Measurements from ENCODE around the gene MMS19. TPM values are rescaled to one million over a fixed set of nuclear protein-coding genes. Genes with fewer than 3 reads are reported as not detected.
"Not testable (repeated sequence)": the region's sequence is repeated elsewhere in the genome, so short reads cannot be mapped to it uniquely, and the experiment has no call there.

Gene MMS19
- total RNA-seq, 1 donor from 2014 or later: 38.4 TPM

DNA sequence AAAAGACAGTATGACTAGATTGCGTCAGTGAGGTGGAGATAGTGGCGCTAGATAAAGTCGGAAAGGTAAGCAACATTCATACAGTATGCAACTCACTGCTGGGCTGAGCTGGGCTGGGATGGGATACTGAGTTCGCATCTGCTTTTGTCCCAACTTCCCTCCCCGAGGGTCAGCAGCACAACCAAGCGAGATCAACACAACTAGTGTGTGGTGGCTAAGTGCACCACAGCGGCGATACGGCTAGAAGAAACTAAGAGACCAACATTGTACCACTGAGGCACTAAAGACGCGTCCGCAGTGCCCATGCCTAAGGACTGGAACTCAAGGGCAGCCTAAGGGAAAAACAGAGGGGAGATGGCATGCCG lies 52.9 kb downstream of the MMS19 start:
- no peak for ATAC-seq
- intact Hi-C loops (cut with micrococcal nuclease): no loop called here
- DNase-seq: no peak

DNA sequence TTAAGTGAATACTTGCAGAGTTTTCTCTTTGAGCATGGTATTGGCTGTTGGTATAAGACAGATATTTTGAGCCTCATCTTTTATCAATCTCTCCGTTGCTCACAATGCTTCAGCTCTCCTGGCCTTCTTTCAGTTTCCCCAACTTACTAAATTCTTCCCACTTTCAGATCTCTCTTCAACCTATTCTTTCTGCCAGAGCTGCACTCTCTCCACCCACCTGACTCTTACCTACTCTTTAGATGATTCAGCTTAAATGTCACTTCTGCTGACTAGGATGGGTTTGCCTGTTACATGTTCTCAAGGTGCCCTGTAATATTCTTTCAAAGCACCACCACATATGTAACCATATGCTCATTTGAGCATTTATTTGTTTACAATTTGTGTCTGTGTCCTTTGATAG lies 54.0 kb downstream of the MMS19 start:
- ATAC-seq (no peak), DNase-seq (no peak)
- intact Hi-C loops (cut with micrococcal nuclease): no loop called here

DNA sequence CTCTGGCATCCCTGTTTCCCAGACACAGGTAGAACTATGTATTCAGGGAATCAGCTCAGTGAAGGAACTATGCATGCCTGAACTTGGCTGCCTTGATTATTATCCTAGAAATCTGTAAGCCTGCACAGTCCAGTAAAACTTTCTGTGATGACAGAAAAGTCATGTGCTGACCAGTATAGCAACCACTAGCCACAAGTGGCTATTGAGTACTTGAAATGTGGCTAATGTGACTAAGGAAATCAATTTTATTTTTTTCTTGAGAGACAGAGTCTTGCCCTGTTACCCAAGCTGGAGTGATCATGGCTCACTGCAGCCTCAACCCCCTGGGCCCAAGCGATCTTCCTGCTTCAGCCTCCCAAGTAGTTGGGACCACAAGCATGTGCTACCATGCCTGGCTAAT lies 55.9 kb downstream of the MMS19 start:
- DNase-seq (no peak), ATAC-seq (no peak)
- intact Hi-C loops (cut with micrococcal nuclease): no loop called here

DNA sequence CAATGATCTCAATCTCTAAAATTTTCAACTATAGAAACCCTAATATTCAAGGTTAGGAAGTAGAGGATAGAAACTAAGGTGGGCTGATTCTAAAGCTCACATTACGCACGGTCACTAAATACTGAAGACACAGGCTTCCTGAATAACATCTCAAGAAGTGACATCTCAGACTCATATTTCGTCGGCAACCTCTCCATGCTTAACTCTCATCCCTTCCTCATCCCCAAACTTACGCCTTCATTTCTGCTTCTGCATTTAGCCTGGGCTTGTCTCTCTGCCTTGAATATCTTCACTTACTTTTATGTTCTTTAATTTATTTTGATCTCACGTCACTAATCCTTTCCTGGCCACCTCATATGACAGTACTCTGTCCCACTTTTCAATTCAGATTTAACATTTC lies 63.0 kb downstream of the MMS19 start:
- DNase-seq (no peak), ATAC-seq (no peak)
- intact Hi-C loops (cut with micrococcal nuclease): no loop called here

DNA sequence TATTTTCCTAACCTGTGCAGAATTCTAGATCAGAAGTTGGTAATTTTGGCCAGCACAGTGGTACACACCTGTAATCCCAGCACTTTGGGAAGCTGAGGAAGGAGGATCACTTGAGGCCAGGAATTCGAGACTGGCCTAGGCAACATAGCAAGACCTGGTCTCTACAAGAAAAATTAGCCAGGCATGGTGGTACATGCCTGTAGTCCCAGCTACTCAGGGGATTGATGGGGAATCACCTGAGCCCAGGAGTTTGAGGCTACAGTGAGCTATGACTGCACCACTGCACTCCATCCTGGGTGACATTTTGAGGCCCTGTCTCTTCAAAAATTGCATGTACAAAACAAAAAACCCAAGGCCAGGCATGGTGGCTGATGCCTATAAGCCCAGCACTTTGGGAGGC lies 63.7 kb downstream of the MMS19 start:
- ATAC-seq (no peak), DNase-seq (no peak)
- intact Hi-C loops (cut with micrococcal nuclease): no loop called here

DNA sequence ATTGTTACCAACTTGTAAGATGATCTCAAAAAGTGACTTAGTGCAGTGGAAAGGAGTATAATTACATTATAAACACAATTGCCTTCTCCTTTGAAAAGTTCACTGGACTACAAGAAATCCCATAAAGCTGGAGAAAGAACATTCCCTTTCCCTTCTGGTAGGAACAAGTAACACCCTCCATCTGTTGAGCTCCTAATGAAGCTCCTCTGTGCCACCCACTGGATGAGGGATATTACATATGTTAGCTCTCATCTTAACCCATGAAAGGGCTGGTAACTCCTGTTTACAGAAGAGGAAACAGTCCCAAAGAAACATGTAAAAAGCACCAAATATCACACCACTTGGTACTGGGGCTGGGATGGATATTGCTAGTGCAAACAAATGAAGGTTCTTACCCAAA lies 64.2 kb downstream of the MMS19 start:
- intact Hi-C loops (cut with micrococcal nuclease): no loop called here
- DNase-seq: no peak
- no peak for ATAC-seq

DNA sequence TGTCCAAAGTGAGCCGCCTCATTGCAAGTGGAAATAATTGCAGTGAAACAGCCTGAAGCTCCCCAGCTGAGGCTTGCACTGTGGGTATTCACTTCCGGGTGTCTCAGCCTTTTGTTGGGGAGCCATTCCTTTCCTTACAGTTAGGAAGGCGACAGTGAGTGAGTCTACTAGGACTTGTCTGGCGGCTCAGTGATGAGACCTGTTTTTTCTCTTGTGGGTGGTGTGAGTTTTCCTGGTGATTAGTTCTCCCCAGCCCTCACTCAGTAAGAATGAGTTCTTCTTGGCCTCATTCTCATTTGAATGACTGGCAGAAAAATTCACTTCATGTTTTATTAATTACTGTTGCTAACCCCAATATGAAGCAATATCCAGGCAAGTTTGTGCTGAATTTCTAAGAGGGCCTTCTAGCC lies 69.6 kb downstream of the MMS19 start:
- DNase-seq (no peak), ATAC-seq (no peak)
- intact Hi-C loops (cut with micrococcal nuclease): no loop called here

DNA sequence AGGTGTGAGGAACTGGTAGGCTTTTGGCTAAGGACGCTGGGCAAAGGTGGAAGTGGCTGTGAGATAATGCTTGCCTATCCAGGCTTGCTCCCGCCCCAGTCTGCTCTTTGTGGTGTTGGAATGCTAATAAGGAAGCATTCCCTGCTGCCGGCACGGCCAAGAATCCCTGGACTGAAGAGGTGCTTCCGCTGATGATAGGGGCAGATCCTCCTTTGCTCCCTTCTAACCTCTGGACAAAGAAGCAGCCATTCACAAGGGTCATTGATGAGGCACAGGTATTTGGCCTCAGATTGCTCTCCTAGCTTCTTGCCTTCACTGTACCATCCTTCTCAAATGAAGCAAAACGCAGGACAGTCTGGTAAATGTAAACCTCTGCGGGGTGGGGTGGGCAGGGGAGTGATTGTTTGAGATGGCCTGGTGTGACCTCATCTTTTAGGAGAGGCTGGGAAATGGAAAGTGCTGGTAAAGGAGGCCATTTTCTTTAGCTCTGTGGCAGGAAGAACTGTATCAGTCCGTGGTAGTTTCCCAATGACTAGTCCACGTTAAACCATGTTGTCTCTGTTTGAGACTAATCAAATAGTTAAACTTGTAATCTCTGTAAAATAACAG lies 70.5 kb downstream of the MMS19 start:
- intact Hi-C loops (cut with micrococcal nuclease): no loop called here
- ATAC-seq: peak; percentile 1
- peak; percentile 53 for DNase-seq

DNA sequence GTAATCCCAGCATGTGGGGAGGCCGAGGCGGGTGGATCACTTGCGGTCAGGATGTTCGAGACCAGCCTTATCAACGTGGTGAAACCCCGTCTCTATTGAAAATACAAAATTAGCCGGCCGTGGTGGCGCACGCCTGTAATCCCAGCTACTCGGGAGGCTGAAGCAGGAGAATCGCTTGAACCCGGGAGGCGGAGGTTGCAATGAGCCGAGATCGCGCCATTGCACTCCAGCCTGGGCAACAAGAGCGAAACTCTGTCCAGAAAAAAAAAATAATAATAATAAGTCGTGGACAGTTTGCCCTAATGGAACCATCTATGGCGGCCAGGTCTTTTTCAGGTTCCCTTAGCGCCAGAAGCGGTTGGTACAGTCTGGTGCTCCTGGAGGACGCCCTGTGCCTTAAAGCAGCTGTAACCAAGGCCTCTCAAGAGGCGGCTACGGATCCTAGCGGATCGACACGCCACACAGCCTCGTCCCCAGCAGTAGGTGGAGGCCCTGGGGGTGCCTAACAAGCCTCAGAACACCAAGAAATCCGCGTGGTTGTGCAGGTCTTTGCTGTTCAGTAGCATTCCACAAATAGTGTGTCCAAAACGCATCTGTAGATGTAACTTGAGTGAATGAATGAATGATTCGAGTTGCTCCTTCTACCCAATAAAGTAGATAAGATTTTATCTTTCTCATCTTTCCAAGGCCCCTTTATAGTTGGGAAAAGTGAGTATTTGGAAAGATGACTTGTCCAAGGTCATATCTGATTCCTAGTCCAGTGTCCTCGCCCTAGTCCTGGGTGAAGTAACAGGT lies 71.2 kb downstream of the MMS19 start:
- peak; percentile 1 for ATAC-seq
- intact Hi-C loops (cut with micrococcal nuclease): no loop called here
- DNase-seq: no peak

DNA sequence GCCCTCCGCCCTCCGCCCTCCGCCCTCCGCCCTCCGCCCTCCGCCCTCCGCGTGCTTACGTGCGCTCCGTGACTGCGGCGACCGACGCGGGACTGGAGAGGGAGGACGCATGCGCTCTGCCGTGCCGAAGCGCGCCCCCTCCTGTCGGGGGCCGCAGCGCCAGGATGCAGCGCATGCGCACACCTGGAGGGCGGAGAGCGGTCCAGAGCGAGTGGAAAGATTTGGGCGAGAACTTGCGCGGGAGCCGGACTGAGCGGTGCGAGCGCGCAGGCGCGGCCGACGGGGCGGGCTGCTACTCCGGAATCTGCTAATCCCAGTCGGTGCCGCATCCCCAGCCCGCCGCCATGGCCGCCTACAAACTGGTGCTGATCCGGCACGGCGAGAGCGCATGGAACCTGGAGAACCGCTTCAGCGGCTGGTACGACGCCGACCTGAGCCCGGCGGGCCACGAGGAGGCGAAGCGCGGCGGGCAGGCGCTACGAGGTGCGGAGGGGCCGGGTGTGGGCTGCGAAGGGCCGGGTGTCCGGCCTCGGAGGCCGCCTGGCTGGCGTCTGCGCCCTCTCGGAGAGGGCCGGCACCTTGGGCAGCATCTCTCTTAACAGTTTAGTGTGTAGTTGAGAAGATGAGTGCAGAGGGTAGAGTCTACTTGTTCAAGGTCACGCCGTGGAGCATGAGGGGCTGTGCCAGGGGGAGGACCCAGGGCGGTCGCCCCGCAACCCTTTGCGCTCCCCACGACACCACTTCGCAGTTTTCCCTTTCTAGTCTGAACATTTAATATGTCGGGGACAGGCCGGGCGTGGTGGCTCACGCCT lies 72.1 kb downstream of the MMS19 start, which contains the start of gene PGAM1:
PGAM1 (plus strand) TSS at position 228 of the 812 bp plus-strand sequence; CDS start at position 345, 117 bp downstream.
- peak; percentile 97 for ATAC-seq
- intact Hi-C loops (cut with micrococcal nuclease): no loop called here
- DNase-seq: peak; percentile 97

DNA sequence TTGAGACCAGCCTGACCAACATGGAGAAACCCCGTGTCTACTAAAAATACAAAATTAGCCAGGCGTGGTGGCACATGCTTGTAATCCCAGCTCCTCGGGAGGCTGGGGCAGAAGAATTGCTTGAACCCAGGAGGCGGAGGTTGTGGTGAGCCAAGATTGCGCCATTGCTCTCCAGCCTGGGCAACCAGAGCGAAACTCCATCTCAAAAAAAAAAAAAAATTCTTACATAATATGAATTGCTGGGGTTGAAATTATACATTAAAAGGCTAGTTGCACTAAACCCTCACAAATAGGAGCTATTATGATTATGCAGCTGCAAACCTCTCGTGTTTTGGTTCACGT lies 74.5 kb downstream of the MMS19 start:
- ATAC-seq; intact Hi-C loops (cut with micrococcal nuclease); DNase-seq: not testable (repeated sequence)

DNA sequence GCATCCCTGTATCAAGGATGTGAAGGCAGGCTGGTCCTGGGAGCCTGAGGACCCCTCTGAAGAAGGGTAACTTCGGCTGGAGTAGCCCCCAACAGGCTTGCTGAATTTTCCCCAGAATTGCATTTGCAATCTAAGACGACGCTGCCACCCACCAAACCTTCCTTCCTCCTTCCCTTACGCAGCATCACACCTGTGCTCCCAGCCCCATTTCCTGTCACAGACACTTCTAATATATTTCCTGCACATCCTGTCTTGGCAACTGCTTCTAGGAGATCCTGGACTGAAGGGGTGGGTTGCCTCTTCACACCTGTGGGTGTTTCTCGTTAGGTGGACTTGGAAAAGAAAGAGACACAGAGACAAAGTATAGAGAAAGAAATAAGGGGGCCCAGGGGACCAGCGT lies 81.7 kb downstream of the MMS19 start:
- DNase-seq: no peak
- intact Hi-C loops (cut with micrococcal nuclease): no loop called here
- no peak for ATAC-seq

DNA sequence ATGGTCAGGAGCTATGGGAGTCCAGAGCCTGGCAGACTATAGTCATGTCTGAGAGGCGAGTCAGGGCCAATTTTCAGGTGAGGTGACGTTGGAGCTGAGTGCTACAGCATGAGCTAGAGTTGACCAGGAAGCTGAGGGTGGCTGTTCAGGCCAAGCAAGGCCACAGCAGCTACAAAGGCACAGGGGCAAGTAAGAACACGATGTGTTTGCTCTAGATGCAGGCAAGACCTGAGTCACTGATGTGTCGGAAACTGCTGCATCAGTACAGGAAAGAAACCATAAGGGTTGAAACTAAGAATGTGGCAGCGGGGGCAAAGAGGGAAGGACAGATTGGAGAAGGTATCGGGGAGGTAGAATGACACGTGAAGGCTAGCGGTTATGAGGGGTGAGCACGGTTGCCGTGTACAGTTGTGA lies 85.3 kb downstream of the MMS19 start:
- ATAC-seq: no peak
- no peak for DNase-seq
- intact Hi-C loops (cut with micrococcal nuclease): no loop called here

DNA sequence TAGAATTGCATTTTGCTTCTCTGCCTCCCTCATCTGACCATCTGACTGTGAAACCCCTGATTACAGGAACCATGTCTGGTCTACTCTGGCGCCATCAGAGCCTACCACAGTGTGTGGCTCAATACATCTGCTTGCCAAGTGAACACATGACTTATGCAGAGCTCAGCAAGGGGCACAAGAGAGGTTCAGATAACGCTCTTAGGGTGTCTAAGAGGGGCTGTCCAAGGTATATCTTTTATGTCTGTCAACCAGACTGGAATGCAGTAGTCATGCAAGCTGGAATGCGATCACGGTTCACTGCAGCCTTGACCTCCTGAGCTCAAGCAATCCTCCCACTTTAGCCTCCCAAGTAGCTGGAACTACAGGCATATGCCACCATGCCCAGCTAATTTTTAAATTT lies 86.8 kb downstream of the MMS19 start:
- ATAC-seq: no peak
- DNase-seq: no peak
- intact Hi-C loops (cut with micrococcal nuclease): no loop called here

DNA sequence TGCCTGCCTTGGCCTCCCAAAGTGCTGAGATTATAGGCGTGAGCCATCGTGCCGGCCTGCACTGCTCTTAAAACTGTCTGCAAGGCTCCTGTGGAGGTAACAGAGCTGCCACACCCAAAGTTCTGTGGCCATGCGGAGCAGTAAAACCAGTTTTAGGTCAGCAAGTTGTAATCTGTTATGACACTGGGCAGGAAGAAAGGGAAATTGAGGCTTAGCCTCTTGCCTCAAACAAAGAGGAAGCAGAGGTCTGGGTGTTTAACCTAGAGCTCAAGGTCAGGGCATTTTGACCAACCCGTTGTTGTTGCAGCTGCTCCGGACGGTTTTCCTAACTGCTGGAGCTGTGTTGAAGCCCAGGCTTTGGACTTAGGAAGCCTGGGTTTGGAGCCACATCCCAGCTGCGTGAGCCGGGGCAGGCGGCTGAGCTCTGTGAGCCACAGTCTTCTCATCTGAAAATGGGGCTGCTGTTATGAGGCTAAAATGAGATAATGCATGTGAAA lies 89.7 kb downstream of the MMS19 start:
- intact Hi-C loops (cut with micrococcal nuclease): no loop called here
- no peak for DNase-seq
- no peak for ATAC-seq

Other genes with a start within 250 kb of the MMS19 start
- 3.3 TPM for gene ARHGAP19, start 205.8 kb downstream of the MMS19 start, total RNA-seq
- gene FRAT1, start 179.2 kb downstream of the MMS19 start, total RNA-seq: 6.8 TPM
- gene FRAT2, start 163.7 kb downstream of the MMS19 start, total RNA-seq: 9.0 TPM
- gene RRP12, start 97.1 kb downstream of the MMS19 start, total RNA-seq: 11.6 TPM
- gene PGAM1, start 72.2 kb downstream of the MMS19 start, total RNA-seq: 234 TPM
- gene EXOSC1, start 52.4 kb downstream of the MMS19 start, total RNA-seq: 14.7 TPM
- 22.2 TPM for gene ZDHHC16, start 52.2 kb downstream of the MMS19 start, total RNA-seq
- gene UBTD1, start 502 bp upstream of the MMS19 start, total RNA-seq: 28.1 TPM
- 318 TPM for gene ANKRD2, start 74.4 kb upstream of the MMS19 start, total RNA-seq
- 11.9 TPM for gene HOGA1, start 86.0 kb upstream of the MMS19 start, total RNA-seq
- 0.35 TPM for gene C10orf62, start 91.3 kb upstream of the MMS19 start, total RNA-seq
- gene MORN4, start 135.1 kb upstream of the MMS19 start, total RNA-seq: 8.7 TPM
- gene PI4K2A, start 142.2 kb upstream of the MMS19 start, total RNA-seq: 10.2 TPM
- 8.9 TPM for gene AVPI1, start 188.8 kb upstream of the MMS19 start, total RNA-seq
- 7.1 TPM for gene MARVELD1, start 215.3 kb upstream of the MMS19 start, total RNA-seq
- gene ZFYVE27, start 238.7 kb upstream of the MMS19 start, total RNA-seq: 13.7 TPM

Measured in left ventricle myocardium superior (tissue), 1 donor.